Eye (tissue), 1 donor: ENCODE measurements around the gene PGA5.

Experiments
- DNase-seq: peaks from one replicate; pipeline ENCODE4 v3.0.0-alpha.2; 2015

Gene PGA5

DNA sequence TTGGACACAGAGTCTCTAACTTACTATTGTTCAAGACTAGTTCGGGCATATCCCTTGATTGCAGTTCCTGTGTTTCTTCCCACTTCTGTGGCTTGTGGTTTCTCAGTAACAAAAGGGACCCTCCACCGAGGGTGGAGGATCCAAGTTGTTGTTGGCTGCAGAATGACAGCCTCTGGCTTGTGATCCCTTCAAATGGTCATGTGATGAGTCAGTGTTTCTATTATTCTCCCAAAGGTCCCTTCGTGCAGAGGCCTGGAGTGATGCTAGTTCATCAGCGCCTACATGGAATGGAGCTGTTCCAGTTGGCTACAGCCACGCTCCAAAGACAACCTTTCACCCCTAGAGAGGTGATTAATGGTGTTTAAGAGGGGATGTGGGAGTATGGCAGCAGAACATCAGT lies 56.8 kb downstream of the PGA5 start:
- DNase-seq: peak; percentile 21

DNA sequence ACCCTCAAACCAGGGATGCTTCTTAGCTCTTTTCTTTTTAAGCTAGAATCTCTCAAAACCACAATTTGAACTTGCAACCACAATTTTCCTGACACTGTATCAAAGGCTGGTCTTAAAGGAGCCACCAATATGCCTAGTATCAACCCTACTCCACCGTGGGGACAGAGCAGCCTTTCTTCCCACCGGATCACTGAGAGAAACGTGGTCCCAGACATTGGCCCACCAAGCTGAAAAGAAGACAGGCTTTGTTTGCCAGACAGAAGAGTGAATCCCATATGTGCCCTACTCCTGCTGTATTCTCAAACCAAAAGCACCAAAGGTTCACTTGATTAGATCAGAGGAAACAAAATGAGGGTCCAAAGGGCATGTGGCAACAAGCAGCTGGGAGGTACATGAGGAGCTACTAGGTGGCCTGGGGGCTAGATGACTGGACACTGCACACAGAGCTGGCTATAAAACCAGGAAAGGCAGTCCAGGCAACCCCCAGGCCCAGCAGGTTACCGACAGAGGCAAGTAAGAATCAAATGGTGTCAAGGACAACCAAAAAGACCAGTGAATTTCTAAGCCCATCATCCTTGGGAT lies 57.8 kb downstream of the PGA5 start:
- no peak for DNase-seq
